Suprapubic skin (tissue), 4 donors: Measurements from ENCODE around the gene EPC2. TPM values are rescaled to one million over a fixed set of nuclear protein-coding genes. Genes with fewer than 3 reads are reported as not detected.

ENCODE experiments used
- DNase-seq, 2 donors: peaks; one replicate each; pipeline ENCODE4 v3.0.0-alpha.2; 2019; ENCODE audit warnings: low spot score in 2 of 2
- H3K27ac ChIP-seq: fragments of 200-600 bp; sonication (generic); one replicate; pipeline ENCODE4 v1.5.1; 2019
- H3K27me3 ChIP-seq: fragments of 200-600 bp; sonication (generic); one replicate; pipeline ENCODE4 v1.5.1; 2019
- H3K36me3 ChIP-seq: fragments of 200-600 bp; sonication (generic); one replicate; pipeline ENCODE4 v1.5.1; 2019
- H3K4me1 ChIP-seq: fragments of 200-600 bp; sonication (generic); one replicate; pipeline ENCODE4 v1.5.1; 2019
- H3K4me3 ChIP-seq: fragments of 200-600 bp; sonication (generic); one replicate; pipeline ENCODE4 v1.5.1; 2019; ENCODE audit warnings: mild to moderate bottlenecking
- H3K9me3 ChIP-seq: fragments of 200-600 bp; sonication (generic); one replicate; pipeline ENCODE4 v1.5.1; 2019
- CTCF ChIP-seq, 2 donors: fragments of 200-600 bp in 1 of 2; fragments of 450-650 bp in 1 of 2; sonication (generic) in 1 of 2; IDR thresholded peaks; one replicate each; pipeline ENCODE4 v1.5.1; 2016 to 2019; ENCODE audit warnings: antibody characterized with exemption in 2 of 2, mild to moderate bottlenecking in 1 of 2, moderate library complexity in 1 of 2
- EP300 ChIP-seq: sonication (generic); formaldehyde crosslinking; IDR thresholded peaks from one replicate; pipeline ENCODE4 v1.6.1; 2017; ENCODE audit warnings: antibody characterized with exemption
- POLR2A ChIP-seq, 2 donors: fragments of 450-650 bp; IDR thresholded peaks; one replicate each; pipeline ENCODE4 v1.6.1; 2017; ENCODE audit warnings: antibody characterized with exemption in 2 of 2, mild to moderate bottlenecking in 2 of 2, moderate library complexity in 2 of 2
- POLR2AphosphoS5 ChIP-seq, 3 donors: sonication (generic); formaldehyde crosslinking; IDR thresholded peaks; one replicate each; pipeline ENCODE4 v1.6.1; 2017; ENCODE audit warnings: antibody characterized with exemption in 3 of 3
- WGBS: methylation state at CpG from one replicate; pipeline ENCODE4 v1.1.5; 2018; 5-methylcytosine and 5-hydroxymethylcytosine counted together
- total RNA-seq, 4 donors: library from RNA; depleted of rRNA; stranded (reverse); fragments of >200 nt; gene quantifications; one replicate each; pipeline ENCODE4 v1.1.0, GENCODE V29; 2016

The EPC2 gene
- total RNA-seq, 4 donors from 2014 or later, result 22.9 to 30.3 (median 26.9) TPM

DNA sequence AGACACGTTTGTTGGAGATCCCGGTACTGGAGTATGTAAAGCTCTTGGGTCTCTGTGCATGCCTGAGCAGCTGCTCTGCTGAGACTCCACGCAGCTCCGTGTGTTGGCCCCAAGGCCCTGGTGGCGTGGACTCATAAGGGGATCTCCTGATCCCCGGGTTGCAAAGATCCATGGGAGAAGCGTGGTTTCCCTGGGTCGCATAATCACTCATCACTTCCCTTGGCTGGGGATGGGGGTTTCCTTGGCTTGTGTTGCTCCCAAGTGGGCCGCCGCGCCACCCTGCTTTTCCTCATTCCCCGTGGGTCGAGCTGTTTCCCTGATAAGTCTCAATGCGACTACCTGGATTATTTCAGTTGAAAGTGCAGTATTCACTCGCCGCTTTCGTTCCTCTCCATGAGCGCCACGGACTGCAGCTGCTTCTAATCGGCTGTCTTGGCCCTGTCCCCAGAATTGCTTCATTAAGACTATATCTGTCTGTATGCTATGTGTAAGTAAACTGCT, 76.0 kb downstream of the EPC2 start:
- H3K4me3 ChIP-seq, result peak overlapping the region; percentile 7
- DNase-seq, result peak in 1 of 2 donors; percentile 56
- no peaks in the 10 kb centered on the region for H3K36me3 ChIP-seq
- no peak overlapping the region for H3K27ac ChIP-seq
- TF ChIP-seq POLR2A (IDR thresholded peaks at IDR 0.05), result no peak
- TF ChIP-seq EP300, result no peak
- TF ChIP-seq CTCF (IDR thresholded peaks at IDR 0.05), result no peak
- no peak for TF ChIP-seq POLR2AphosphoS5 (IDR thresholded peaks at IDR 0.05)
- peaks cover 29% of the 10 kb centered on the region for H3K4me1 ChIP-seq
- H3K9me3 ChIP-seq, result no peaks in the 10 kb centered on the region
- WGBS, result 49% methylated on average over 20 of the region's 20 CpGs
- no peaks in the 10 kb centered on the region for H3K27me3 ChIP-seq

DNA sequence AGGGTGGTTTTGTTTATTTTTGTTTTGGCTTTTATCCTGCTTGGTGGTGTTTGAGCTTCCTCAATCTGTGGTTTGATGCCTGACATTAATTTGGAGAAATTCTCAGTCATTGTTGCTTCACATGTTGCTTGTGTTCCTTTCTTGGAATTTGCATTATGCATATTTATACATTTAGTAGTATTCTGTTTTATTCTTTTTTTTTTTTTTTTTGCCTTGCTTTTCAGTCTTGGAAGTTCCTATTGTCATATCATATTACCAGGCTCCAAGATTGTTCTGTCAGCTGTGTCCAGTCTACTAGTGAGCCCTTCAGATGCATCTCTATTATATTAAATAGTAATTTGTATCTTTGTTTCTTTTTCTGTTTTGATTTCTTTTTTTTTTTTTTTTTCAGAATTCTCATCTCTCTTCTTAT, 77.0 kb downstream of the EPC2 start:
- H3K27me3 ChIP-seq, result no peaks in the 10 kb centered on the region
- H3K4me1 ChIP-seq, result peaks cover 29% of the 10 kb centered on the region
- TF ChIP-seq POLR2A (IDR thresholded peaks at IDR 0.05) (no peak), CTCF (IDR thresholded peaks at IDR 0.05) (no peak), EP300 (no peak), POLR2AphosphoS5 (IDR thresholded peaks at IDR 0.05) (no peak)
- no peak for DNase-seq
- H3K36me3 ChIP-seq, result no peaks in the 10 kb centered on the region
- no peaks in the 10 kb centered on the region for H3K9me3 ChIP-seq
- no peak overlapping the region for H3K27ac ChIP-seq
- no peak overlapping the region for H3K4me3 ChIP-seq

GRCh38 chr2:148721991-148722777, 77.6 kb downstream of the EPC2 start:
- no peaks in the 10 kb centered on the region for H3K9me3 ChIP-seq
- no peak overlapping the region for H3K4me3 ChIP-seq
- DNase-seq, result no peak
- no peak overlapping the region for H3K27ac ChIP-seq
- WGBS, result 92% methylated on average over 5 of the region's 5 CpGs
- no peaks in the 10 kb centered on the region for H3K36me3 ChIP-seq
- no peaks in the 10 kb centered on the region for H3K27me3 ChIP-seq
- TF ChIP-seq POLR2A (IDR thresholded peaks at IDR 0.05) (no peak), POLR2AphosphoS5 (IDR thresholded peaks at IDR 0.05) (no peak), EP300 (no peak), CTCF (IDR thresholded peaks at IDR 0.05) (no peak)
- H3K4me1 ChIP-seq, result peaks cover 29% of the 10 kb centered on the region

DNA sequence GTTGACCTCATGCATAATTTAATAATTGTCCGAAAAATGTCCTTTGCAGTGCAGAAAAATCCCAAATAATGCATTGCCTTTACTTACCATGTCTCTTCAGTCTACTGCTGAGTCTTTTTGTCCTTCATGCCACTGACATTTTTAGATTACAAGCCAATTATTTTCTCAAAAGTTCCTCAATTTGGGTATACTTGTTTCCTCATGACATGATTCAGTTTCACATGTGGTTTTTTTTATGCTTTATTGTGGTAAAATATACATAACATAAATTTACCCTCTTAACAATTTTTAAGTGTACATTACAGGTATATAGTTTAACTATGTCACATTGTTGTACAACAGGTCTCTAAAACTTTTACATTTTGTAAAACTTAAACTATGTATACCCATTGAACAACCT, 81.0 kb downstream of the EPC2 start:
- TF ChIP-seq CTCF (IDR thresholded peaks at IDR 0.05), result no peak
- Histone ChIP-seq H3K4me3 (no peak overlapping the region), H3K9me3 (no peaks in the 10 kb centered on the region), H3K36me3 (no peaks in the 10 kb centered on the region), H3K27me3 (no peaks in the 10 kb centered on the region), H3K27ac (no peak overlapping the region), H3K4me1 (peaks cover 22% of the 10 kb centered on the region)
- no peak for DNase-seq
- 95% methylated on average over 1 of the region's 1 CpG for WGBS

DNA sequence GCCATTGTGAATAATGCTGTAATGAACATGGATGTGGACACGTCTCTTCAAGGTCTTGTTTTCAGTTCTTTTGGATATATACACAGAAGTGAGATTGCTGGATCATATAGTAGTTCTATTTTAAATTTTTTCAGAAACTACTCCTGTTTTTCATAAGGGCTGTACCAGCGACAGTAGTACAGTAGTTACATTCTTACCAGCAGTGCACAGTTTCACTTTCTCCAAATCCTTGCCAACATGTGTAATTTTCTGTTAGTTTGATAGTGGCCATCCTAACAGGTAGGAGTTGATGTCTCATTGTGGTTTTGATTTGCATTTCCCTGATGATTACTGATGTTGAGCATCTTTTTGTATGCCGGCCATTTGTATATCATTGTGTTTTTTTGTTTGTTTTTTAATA, 81.7 kb downstream of the EPC2 start:
- TF ChIP-seq POLR2AphosphoS5 (IDR thresholded peaks at IDR 0.05) (no peak), EP300 (no peak), CTCF (IDR thresholded peaks at IDR 0.05) (no peak), POLR2A (IDR thresholded peaks at IDR 0.05) (no peak)
- no peak for DNase-seq
- no peak overlapping the region for H3K27ac ChIP-seq
- peaks cover 16% of the 10 kb centered on the region for H3K4me1 ChIP-seq
- no peak overlapping the region for H3K4me3 ChIP-seq
- no peaks in the 10 kb centered on the region for H3K9me3 ChIP-seq
- 74% methylated on average over 3 of the region's 3 CpGs for WGBS
- H3K27me3 ChIP-seq, result no peaks in the 10 kb centered on the region
- H3K36me3 ChIP-seq, result no peaks in the 10 kb centered on the region
